ENCODE results near the gene AKT3.

Gene AKT3

DNA sequence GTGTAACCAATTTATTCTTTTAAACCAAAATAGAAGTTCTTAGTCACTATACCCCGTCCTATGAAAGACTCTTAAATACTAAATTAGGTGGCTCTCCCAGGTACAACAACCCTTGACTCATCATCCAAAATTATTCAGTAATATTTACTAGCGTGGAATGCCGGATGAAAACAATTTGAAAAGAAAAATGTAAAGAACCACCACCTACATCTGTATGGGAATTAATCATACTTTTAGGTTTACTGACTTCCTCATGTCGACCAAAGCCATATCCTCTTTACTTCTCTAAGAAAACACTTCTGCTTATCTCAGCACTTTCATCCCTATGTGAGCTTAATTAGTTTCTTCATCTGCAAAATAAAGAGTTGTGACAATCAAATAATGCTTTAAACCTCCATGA, 139.6 kb downstream of the AKT3 start:
- no peak for DNase-seq (ENCODE audit: insufficient read length, low spot score)
- no peak for FAIRE-seq
- TF ChIP-seq SPI1 (IDR thresholded peaks at IDR 0.05; ENCODE audit: low read depth, low read length) = no peak
- TF ChIP-seq POU2F2 (IDR thresholded peaks at IDR 0.05; ENCODE audit: low read depth, low read length) = no peak
- TF ChIP-seq TAF1 (IDR thresholded peaks at IDR 0.05; ENCODE audit: low read depth, low read length) = no peak
- no peak for TF ChIP-seq POLR2A (IDR thresholded peaks at IDR 0.05; ENCODE audit: low read depth, low read length)
- TF ChIP-seq PAX5 (IDR thresholded peaks at IDR 0.05; ENCODE audit: insufficient read depth, low read length, severe bottlenecking) = no peak
- no peak for TF ChIP-seq POLR2AphosphoS5 (IDR thresholded peaks at IDR 0.05; ENCODE audit: low read depth, low read length)

DNA sequence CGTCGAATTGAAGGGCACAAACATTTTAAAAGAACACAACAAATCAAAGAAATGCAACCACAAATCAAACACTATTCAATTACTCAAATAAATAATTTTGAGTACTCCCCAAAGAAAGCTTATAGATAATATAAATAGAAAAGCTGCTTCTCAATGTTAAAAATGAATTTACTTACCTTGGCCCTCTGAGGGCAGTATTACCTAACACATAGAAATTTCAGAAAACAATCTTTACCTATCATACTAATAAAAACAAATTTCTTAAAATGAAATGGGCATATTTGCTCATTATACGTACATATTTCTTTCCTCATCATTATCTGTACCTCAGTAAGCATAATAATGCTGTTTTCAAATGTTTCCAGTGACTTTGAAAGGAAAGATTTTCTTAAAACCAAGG, 141.8 kb downstream of the AKT3 start:
- no peak for TF ChIP-seq POLR2A (IDR thresholded peaks at IDR 0.05; ENCODE audit: low read depth, low read length)
- DNase-seq (ENCODE audit: insufficient read length, low spot score) (no peak), FAIRE-seq (no peak)

DNA sequence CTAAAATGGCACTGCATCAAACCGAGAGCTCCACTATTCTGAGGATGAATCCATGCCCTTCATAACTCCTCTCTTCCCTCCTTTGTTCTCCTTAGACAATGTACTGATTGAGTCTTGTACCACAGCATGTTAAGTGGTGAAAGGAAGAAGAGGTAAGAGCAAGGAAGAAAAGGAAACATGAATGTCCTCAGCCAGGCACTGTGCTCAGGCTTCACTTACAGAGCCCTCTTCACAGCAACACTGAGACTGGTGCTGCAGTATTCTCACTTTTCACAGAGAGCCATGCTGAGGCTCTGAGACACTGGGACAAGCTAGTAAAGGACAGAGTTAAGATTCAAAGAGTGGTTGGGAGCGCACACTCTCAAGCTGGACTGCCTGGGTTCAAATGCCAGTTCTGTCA, 143.5 kb downstream of the AKT3 start:
- DNase-seq (ENCODE audit: insufficient read length, low spot score) = no peak
- TF ChIP-seq POLR2A (IDR thresholded peaks at IDR 0.05; ENCODE audit: low read depth, low read length) = no peak
- TF ChIP-seq POLR2AphosphoS5 (IDR thresholded peaks at IDR 0.05; ENCODE audit: low read depth, low read length) = no peak
- TF ChIP-seq PAX5 (IDR thresholded peaks at IDR 0.05; ENCODE audit: insufficient read depth, low read length, severe bottlenecking) = no peak
- no peak for TF ChIP-seq TAF1 (IDR thresholded peaks at IDR 0.05; ENCODE audit: low read depth, low read length)
- TF ChIP-seq SPI1 (IDR thresholded peaks at IDR 0.05; ENCODE audit: low read depth, low read length) = no peak
- TF ChIP-seq POU2F2 (IDR thresholded peaks at IDR 0.05; ENCODE audit: low read depth, low read length) = no peak
- FAIRE-seq = no peak

DNA sequence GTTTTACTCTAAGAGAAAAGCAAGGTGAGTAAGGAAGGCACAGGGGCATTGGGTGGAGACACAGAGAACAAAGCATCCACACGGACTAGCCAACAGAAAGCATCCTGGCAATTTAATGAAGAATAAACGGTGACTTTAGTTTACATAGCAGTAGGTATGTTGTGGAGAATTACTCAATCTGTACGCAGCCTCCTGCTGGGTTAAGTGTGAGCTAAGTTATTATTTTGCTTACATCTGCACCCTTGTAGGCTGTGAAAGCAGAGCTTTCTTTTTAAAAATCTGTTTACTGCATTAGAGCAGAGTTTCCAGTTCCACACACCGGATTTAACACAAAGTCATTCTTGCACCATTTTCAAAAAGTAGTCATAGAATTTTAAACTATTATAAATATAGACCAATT, 144.5 kb downstream of the AKT3 start:
- no peak for FAIRE-seq

DNA sequence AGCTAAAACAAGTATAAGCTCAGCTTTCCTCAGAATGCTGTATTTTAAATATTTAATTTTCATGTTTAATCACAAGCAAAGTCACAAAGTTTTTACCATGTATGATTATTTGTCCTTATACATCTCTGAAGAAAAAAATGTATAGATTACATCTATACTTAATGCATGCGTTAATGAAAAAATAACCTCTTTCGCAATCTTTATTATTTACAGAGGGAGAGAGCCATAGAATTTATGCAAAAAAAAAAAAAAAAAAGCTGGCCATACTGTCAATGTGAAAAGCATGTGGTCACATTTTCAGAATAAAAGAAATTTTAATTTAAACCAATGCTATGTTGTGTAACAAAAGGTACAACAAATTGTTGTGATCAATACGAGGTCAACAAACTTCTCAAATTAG, 148.2 kb downstream of the AKT3 start:
- FAIRE-seq (no peak), DNase-seq (ENCODE audit: insufficient read length, low spot score) (no peak)
- TF ChIP-seq POLR2A (IDR thresholded peaks at IDR 0.05; ENCODE audit: low read depth, low read length) (no peak), PAX5 (IDR thresholded peaks at IDR 0.05; ENCODE audit: insufficient read depth, low read length, severe bottlenecking) (no peak), POU2F2 (IDR thresholded peaks at IDR 0.05; ENCODE audit: low read depth, low read length) (no peak), SPI1 (IDR thresholded peaks at IDR 0.05; ENCODE audit: low read depth, low read length) (no peak), POLR2AphosphoS5 (IDR thresholded peaks at IDR 0.05; ENCODE audit: low read depth, low read length) (no peak), TAF1 (IDR thresholded peaks at IDR 0.05; ENCODE audit: low read depth, low read length) (no peak)

More for the DNA sequence above, 144.5 kb downstream of the AKT3 start:
- DNase-seq (ENCODE audit: insufficient read length, low spot score) = no peak
- TF ChIP-seq SPI1 (IDR thresholded peaks at IDR 0.05; ENCODE audit: low read depth, low read length) (no peak), POLR2A (IDR thresholded peaks at IDR 0.05; ENCODE audit: low read depth, low read length) (no peak), TAF1 (IDR thresholded peaks at IDR 0.05; ENCODE audit: low read depth, low read length) (no peak), POU2F2 (IDR thresholded peaks at IDR 0.05; ENCODE audit: low read depth, low read length) (no peak), PAX5 (IDR thresholded peaks at IDR 0.05; ENCODE audit: insufficient read depth, low read length, severe bottlenecking) (no peak), POLR2AphosphoS5 (IDR thresholded peaks at IDR 0.05; ENCODE audit: low read depth, low read length) (no peak)

DNA sequence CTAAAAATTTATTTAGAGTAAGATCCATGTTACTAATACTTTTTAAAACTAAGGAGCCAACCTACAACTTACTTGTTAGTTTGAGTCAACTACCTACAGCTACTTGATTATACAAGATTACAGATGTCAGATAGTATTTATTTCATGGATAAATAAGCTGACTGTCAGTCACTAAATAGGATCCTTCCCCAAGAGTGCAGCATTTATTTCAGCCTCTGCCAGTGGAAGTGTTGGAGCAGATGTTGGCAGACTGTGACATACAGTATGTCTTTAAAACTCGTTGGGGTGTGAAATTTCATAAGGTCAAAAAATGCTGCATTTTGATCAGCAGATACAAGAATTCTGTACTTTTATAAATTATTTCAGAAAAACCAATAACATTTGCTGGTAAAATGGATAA, 156.2 kb downstream of the AKT3 start:
- TF ChIP-seq POU2F2 (IDR thresholded peaks at IDR 0.05; ENCODE audit: low read depth, low read length) (no peak), SPI1 (IDR thresholded peaks at IDR 0.05; ENCODE audit: low read depth, low read length) (no peak), TAF1 (IDR thresholded peaks at IDR 0.05; ENCODE audit: low read depth, low read length) (no peak), PAX5 (IDR thresholded peaks at IDR 0.05; ENCODE audit: insufficient read depth, low read length, severe bottlenecking) (no peak), POLR2AphosphoS5 (IDR thresholded peaks at IDR 0.05; ENCODE audit: low read depth, low read length) (no peak), POLR2A (IDR thresholded peaks at IDR 0.05; ENCODE audit: low read depth, low read length) (no peak)

DNA sequence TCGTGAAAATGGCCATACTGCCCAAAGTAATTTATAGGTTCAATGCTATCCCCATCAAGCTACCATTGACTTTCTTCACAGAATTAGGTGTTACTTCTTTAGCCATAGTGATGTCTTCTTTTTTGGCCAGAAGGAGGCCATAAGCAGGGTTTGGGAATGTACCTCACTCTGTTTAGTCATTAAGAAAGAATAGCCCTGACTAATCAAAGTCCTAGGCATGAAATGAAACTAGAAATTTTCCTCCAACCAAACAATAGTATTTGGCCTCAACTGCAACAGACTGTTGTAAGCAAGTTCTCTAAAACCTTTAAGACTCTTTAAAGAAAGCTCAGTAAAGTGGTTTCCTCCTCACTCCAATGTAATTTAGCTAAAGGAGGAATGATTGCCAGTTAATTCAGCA, 163.9 kb downstream of the AKT3 start:
- FAIRE-seq = no peak
- no peak for TF ChIP-seq TAF1 (IDR thresholded peaks at IDR 0.05; ENCODE audit: low read depth, low read length)
- TF ChIP-seq POU2F2 (IDR thresholded peaks at IDR 0.05; ENCODE audit: low read depth, low read length) = no peak
- no peak for TF ChIP-seq SPI1 (IDR thresholded peaks at IDR 0.05; ENCODE audit: low read depth, low read length)
- TF ChIP-seq POLR2AphosphoS5 (IDR thresholded peaks at IDR 0.05; ENCODE audit: low read depth, low read length) = no peak
- TF ChIP-seq POLR2A (IDR thresholded peaks at IDR 0.05; ENCODE audit: low read depth, low read length) = no peak
- TF ChIP-seq PAX5 (IDR thresholded peaks at IDR 0.05; ENCODE audit: insufficient read depth, low read length, severe bottlenecking) = no peak
- no peak for DNase-seq (ENCODE audit: insufficient read length, low spot score)

More for the DNA sequence above, 156.2 kb downstream of the AKT3 start:
- DNase-seq (ENCODE audit: insufficient read length, low spot score) (no peak), FAIRE-seq (no peak)

DNA sequence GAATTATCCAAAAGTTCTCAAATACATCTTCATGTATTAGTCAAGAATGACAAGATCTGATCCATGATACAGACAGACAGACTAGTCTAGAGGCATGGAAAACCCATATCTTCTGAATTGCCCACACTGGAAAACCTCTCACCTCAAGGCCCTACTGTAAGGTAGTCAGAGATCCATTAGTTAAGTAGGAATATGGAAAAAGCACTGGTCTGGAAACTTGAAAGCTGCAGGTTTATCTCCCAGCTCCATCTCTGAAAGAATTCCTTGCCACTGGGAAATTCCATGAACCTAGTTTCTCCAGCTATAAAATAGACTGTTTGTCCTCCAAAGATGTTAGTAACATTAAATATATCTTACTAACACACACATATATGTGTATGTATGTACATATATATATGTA, 169.2 kb downstream of the AKT3 start:
- FAIRE-seq (no peak), DNase-seq (ENCODE audit: insufficient read length, low spot score) (no peak)
- TF ChIP-seq TAF1 (IDR thresholded peaks at IDR 0.05; ENCODE audit: low read depth, low read length) (no peak), POLR2AphosphoS5 (IDR thresholded peaks at IDR 0.05; ENCODE audit: low read depth, low read length) (no peak), POLR2A (IDR thresholded peaks at IDR 0.05; ENCODE audit: low read depth, low read length) (no peak), SPI1 (IDR thresholded peaks at IDR 0.05; ENCODE audit: low read depth, low read length) (no peak), PAX5 (IDR thresholded peaks at IDR 0.05; ENCODE audit: insufficient read depth, low read length, severe bottlenecking) (no peak), POU2F2 (IDR thresholded peaks at IDR 0.05; ENCODE audit: low read depth, low read length) (no peak)

DNA sequence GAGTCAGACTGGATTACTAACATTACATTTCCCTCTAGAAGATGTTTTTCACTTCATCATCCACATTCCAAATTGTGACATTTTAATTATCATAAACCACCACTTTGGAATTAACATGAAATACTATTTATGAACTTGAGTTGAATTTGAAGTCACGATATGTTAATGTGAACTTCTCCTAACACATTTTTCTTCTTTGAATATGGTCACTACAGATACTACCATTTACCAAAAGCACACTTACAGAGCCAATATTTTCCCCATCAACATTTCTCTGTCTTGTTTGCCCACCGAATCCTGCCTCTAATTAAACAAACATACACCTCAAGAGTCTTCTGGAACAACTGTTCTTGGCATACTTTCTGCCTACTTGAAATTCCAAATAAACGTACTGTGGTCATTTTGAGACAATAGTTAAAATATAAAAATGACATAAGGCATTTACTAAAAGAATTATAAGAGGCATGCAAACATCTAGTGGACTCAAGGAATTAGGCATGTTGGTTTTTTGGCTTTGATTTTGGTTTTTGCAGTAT, 177.4 kb downstream of the AKT3 start:
- TF ChIP-seq PAX5 (IDR thresholded peaks at IDR 0.05; ENCODE audit: insufficient read depth, low read length, severe bottlenecking) (no peak), TAF1 (IDR thresholded peaks at IDR 0.05; ENCODE audit: low read depth, low read length) (no peak), POLR2AphosphoS5 (IDR thresholded peaks at IDR 0.05; ENCODE audit: low read depth, low read length) (no peak)
- FAIRE-seq = no peak
- DNase-seq (ENCODE audit: insufficient read length, low spot score) = no peak

DNA sequence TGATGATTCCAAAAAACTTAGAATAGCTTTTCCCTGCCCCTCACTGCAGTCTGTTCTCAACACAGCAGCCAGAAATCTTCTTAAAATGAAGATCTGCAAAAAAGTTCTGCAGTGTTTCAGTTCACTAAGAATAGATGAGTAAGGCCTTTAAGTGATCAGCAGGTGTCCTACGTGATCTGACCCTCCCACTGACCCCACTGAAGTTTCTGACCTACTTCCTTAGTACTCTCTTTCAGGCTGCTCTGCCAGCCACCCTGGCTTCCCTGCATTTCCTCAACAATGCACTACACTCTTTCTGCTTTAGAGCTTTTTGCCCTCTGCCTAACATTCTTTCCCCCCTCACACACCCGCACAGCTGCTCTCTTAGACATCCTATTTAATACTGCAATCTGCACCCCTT, 182.5 kb downstream of the AKT3 start:
- no peak for FAIRE-seq
- DNase-seq (ENCODE audit: insufficient read length, low spot score) = no peak
- TF ChIP-seq POU2F2 (IDR thresholded peaks at IDR 0.05; ENCODE audit: low read depth, low read length) (no peak), PAX5 (IDR thresholded peaks at IDR 0.05; ENCODE audit: insufficient read depth, low read length, severe bottlenecking) (no peak), POLR2AphosphoS5 (IDR thresholded peaks at IDR 0.05; ENCODE audit: low read depth, low read length) (no peak), TAF1 (IDR thresholded peaks at IDR 0.05; ENCODE audit: low read depth, low read length) (no peak), POLR2A (IDR thresholded peaks at IDR 0.05; ENCODE audit: low read depth, low read length) (no peak), SPI1 (IDR thresholded peaks at IDR 0.05; ENCODE audit: low read depth, low read length) (no peak)

Measured in GM12891 (cell line).